Measurements from ENCODE around the gene CD81. TPM values are rescaled to one million over a fixed set of nuclear protein-coding genes. Genes with fewer than 3 reads are reported as not detected.

CD81 gene
- total RNA-seq, 4 donors from 2014 or later: 54.5 to 87.0 (median 66.8) TPM

GRCh38 chr11:2342981-2343380, 34.1 kb upstream of the CD81 start:
- H3K4me1 ChIP-seq: no peaks in the 10 kb centered on the region
- intact Hi-C loops (cut with DNase I; ENCODE audit: low total_unique reads): no loop called here
- H3K27me3 ChIP-seq: no peaks in the 10 kb centered on the region
- no peaks in the 10 kb centered on the region for H3K36me3 ChIP-seq
- DNase-seq (no peak), ATAC-seq (no peak)
- TF ChIP-seq CTCF (IDR thresholded peaks at IDR 0.05 in 4 of 5, conservative IDR thresholded peaks at IDR 0.05 in 1 of 5): no peak
- TF ChIP-seq POLR2A (IDR thresholded peaks at IDR 0.05): no peak
- H3K9me3 ChIP-seq: no peaks in the 10 kb centered on the region
- no peak overlapping the region for H3K27ac ChIP-seq
- in situ Hi-C loops (cut with MboI; ENCODE audit: low sequenced_read_pairs in 4 of 4): no loop called here
- H3K4me3 ChIP-seq: no peak overlapping the region

GRCh38 chr11:2343502-2343901, 33.6 kb upstream of the CD81 start:
- H3K27ac ChIP-seq: no peak overlapping the region
- H3K4me1 ChIP-seq: no peaks in the 10 kb centered on the region
- H3K4me3 ChIP-seq: no peak overlapping the region
- DNase-seq (no peak), ATAC-seq (no peak)
- intact Hi-C loops (cut with DNase I; ENCODE audit: low total_unique reads) (no loop called here), in situ Hi-C loops (cut with MboI; ENCODE audit: low sequenced_read_pairs in 4 of 4) (no loop called here)
- no peaks in the 10 kb centered on the region for H3K27me3 ChIP-seq
- no peaks in the 10 kb centered on the region for H3K9me3 ChIP-seq
- TF ChIP-seq CTCF (IDR thresholded peaks at IDR 0.05 in 4 of 5, conservative IDR thresholded peaks at IDR 0.05 in 1 of 5): no peak
- TF ChIP-seq POLR2A (IDR thresholded peaks at IDR 0.05): no peak
- no peaks in the 10 kb centered on the region for H3K36me3 ChIP-seq

- no peak for ATAC-seq
- no peaks in the 10 kb centered on the region for H3K27me3 ChIP-seq
- DNase-seq: no peak
- no peak overlapping the region for H3K4me3 ChIP-seq
- TF ChIP-seq CTCF (IDR thresholded peaks at IDR 0.05 in 4 of 5, conservative IDR thresholded peaks at IDR 0.05 in 1 of 5) (no peak), POLR2A (IDR thresholded peaks at IDR 0.05) (no peak)
- intact Hi-C loops (cut with DNase I; ENCODE audit: low total_unique reads) (no loop called here), in situ Hi-C loops (cut with MboI; ENCODE audit: low sequenced_read_pairs in 4 of 4) (no loop called here)
- no peaks in the 10 kb centered on the region for H3K4me1 ChIP-seq
- no peak overlapping the region for H3K27ac ChIP-seq
- H3K9me3 ChIP-seq: no peaks in the 10 kb centered on the region
- no peaks in the 10 kb centered on the region for H3K36me3 ChIP-seq
Measured at GRCh38 chr11:2345050-2345449, 32.1 kb upstream of the CD81 start.

DNA sequence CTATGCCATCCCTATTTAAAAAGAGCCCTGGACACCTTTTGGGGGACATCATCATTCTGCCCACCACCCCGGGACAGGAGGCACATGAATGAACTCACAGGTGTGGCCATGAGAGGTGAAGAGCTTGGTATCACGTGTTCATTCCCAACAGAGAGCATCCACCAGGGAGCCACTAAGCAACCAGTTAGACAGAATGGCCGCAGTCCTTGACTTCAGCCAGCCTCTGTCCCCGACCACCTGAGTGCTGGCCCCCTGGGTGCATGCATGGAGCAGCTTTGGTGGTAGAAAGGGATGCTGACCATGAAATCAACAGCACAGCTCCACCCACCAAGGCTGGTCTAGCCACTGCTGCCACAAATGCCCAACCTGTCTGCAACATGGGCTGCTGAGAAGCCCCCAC, 31.1 kb upstream of the CD81 start:
- Histone ChIP-seq H3K27me3 (no peaks in the 10 kb centered on the region), H3K9me3 (no peaks in the 10 kb centered on the region), H3K27ac (no peak overlapping the region), H3K4me1 (no peaks in the 10 kb centered on the region), H3K4me3 (no peak overlapping the region), H3K36me3 (no peaks in the 10 kb centered on the region)
- TF ChIP-seq POLR2A (IDR thresholded peaks at IDR 0.05) (no peak), CTCF (IDR thresholded peaks at IDR 0.05 in 4 of 5, conservative IDR thresholded peaks at IDR 0.05 in 1 of 5) (no peak)
- in situ Hi-C loops (cut with MboI; ENCODE audit: low sequenced_read_pairs in 4 of 4) (no loop called here), intact Hi-C loops (cut with DNase I; ENCODE audit: low total_unique reads) (no loop called here)
- DNase-seq (no peak), ATAC-seq (no peak)

- Histone ChIP-seq H3K9me3 (no peaks in the 10 kb centered on the region), H3K4me3 (no peak overlapping the region), H3K4me1 (no peaks in the 10 kb centered on the region), H3K36me3 (no peaks in the 10 kb centered on the region), H3K27me3 (no peaks in the 10 kb centered on the region), H3K27ac (no peak overlapping the region)
- intact Hi-C loops (cut with DNase I; ENCODE audit: low total_unique reads): no loop called here
- TF ChIP-seq CTCF (IDR thresholded peaks at IDR 0.05 in 4 of 5, conservative IDR thresholded peaks at IDR 0.05 in 1 of 5) (no peak), POLR2A (IDR thresholded peaks at IDR 0.05) (no peak)
- ATAC-seq (no peak), DNase-seq (no peak)
- in situ Hi-C loops (cut with MboI; ENCODE audit: low sequenced_read_pairs in 4 of 4): no loop called here
Measured at GRCh38 chr11:2346586-2347307, 30.4 kb upstream of the CD81 start.

Data from gastrocnemius medialis (tissue), 4 donors.